PC-3 (cell line): Measurements from ENCODE around the gene TNP1. TPM values are rescaled to one million over a fixed set of nuclear protein-coding genes. Genes with fewer than 3 reads are reported as not detected.

Source experiments
- ATAC-seq: fragments of 200-7000 bp; cut with Tn5 transposase; 2 replicates; pipeline ENCODE4 v1.9.1; 2020; ENCODE audit warnings: mild to moderate bottlenecking, moderate library complexity
- BruUV-seq: library from RNA; stranded (reverse); fragments of 400-500 nt; replicated peaks from 2 replicates; lab custom pipeline; 2021; lab: Mats Ljungman, UMichigan
- CTCF ChIA-PET: fragments of 300-600 bp; sonication (Branson Sonifier 250); formaldehyde crosslinking; loops from one replicate; lab custom pipeline; 2022; ENCODE audit warnings: antibody characterized with exemption; lab: Charles Lee
- POLR2A ChIA-PET: fragments of 300-600 bp; sonication (Branson Sonifier 250); formaldehyde crosslinking; loops from one replicate; lab custom pipeline; 2022; ENCODE audit warnings: antibody characterized with exemption; ENCODE audit not compliant: unreplicated experiment; lab: Charles Lee
- DNase-seq: peaks from one replicate; pipeline ENCODE4 v3.0.0-alpha.2; 2015
- H2AFZ ChIP-seq: fragments of 300-600 bp; sonication (generic); 2 replicates; pipeline ENCODE4 v1.6.0; 2016; ENCODE audit warnings: antibody characterized with exemption, low read length
- H3F3A ChIP-seq: fragments of 300-600 bp; sonication (generic); one replicate; pipeline ENCODE4 v1.6.0; 2017; ENCODE audit warnings: antibody characterized with exemption, low read length, control low read depth, mild to moderate bottlenecking; ENCODE audit not compliant: unreplicated experiment
- H3K27ac ChIP-seq: fragments of 300-600 bp; sonication (generic); 2 replicates; pipeline ENCODE4 v1.5.1; 2016; ENCODE audit warnings: mild to moderate bottlenecking, low read length
- H3K27me3 ChIP-seq: fragments of 300-600 bp; sonication (generic); 2 replicates; pipeline ENCODE4 v1.6.1; 2016; ENCODE audit warnings: low read length, mixed read lengths
- H3K36me3 ChIP-seq: fragments of 300-600 bp; sonication (generic); 2 replicates; pipeline ENCODE4 v1.6.1; 2016; ENCODE audit warnings: low read depth, mixed run types, low read length, mixed read lengths
- H3K4me1 ChIP-seq: fragments of 300-600 bp; sonication (generic); 2 replicates; pipeline ENCODE4 v1.5.1; 2016; ENCODE audit warnings: low read length; ENCODE audit not compliant: insufficient read depth
- H3K4me2 ChIP-seq: fragments of 300-600 bp; sonication (generic); 2 replicates; pipeline ENCODE4 v1.6.0; 2016; ENCODE audit warnings: low read length
- H3K4me3 ChIP-seq: fragments of 300-600 bp; sonication (generic); 2 replicates; pipeline ENCODE4 v1.5.1; 2016; ENCODE audit warnings: mild to moderate bottlenecking, low read length, mixed read lengths
- H3K79me2 ChIP-seq: fragments of 300-600 bp; sonication (generic); 2 replicates; pipeline ENCODE4 v1.6.1; 2017; ENCODE audit warnings: low read length, mixed read lengths
- H3K9ac ChIP-seq: fragments of 300-600 bp; sonication (generic); 2 replicates; pipeline ENCODE4 v1.6.0; 2016; ENCODE audit warnings: mild to moderate bottlenecking, low read length
- H3K9me2 ChIP-seq: fragments of 300-600 bp; sonication (generic); replicated peaks from 2 replicates; pipeline ENCODE4 v1.6.1; 2016; ENCODE audit warnings: mixed run types, low read length, mixed read lengths
- H3K9me3 ChIP-seq: fragments of 300-600 bp; sonication (generic); 2 replicates; pipeline ENCODE4 v1.6.1; 2016; ENCODE audit warnings: low read length, mixed read lengths
- H4K20me1 ChIP-seq: fragments of 300-600 bp; sonication (generic); 2 replicates; pipeline ENCODE4 v1.6.1; 2016; ENCODE audit warnings: low read length, mixed read lengths
- EZH2 ChIP-seq: fragments of 300-600 bp; sonication (generic); IDR thresholded peaks from one replicate; pipeline ENCODE4 v1.6.1; 2017; ENCODE audit warnings: antibody characterized with exemption, mild to moderate bottlenecking, low read length; ENCODE audit not compliant: unreplicated experiment
- EZH2phosphoT487 ChIP-seq: fragments of 300-600 bp; sonication (generic); IDR thresholded peaks from 2 replicates; pipeline ENCODE4 v1.6.1; 2018; ENCODE audit warnings: mild to moderate bottlenecking, antibody characterized with exemption, low read length, borderline replicate concordance
- intact Hi-C: fragments of 100-400 bp; cut with micrococcal nuclease; formaldehyde crosslinking; loops from 2 replicates; pipeline ENCODE4 v1.9.0; 2023
- total RNA-seq: library from RNA; depleted of rRNA; stranded (reverse); fragments of >200 nt; gene quantifications from 2 replicates; pipeline ENCODE4 v1.2.3, GENCODE V29; 2014
- TF ChIP-seq, protein P1 (sequence below): fragments of 300-600 bp; sonication (generic); conservative IDR thresholded peaks from 2 replicates; pipeline ENCODE4 v1.5.1; 2017; ENCODE audit warnings: antibody characterized with exemption, low read depth, mild to moderate bottlenecking, low read length

TNP1 gene
- total RNA-seq, 1 experiment from 2014 or later, result not detected

DNA sequence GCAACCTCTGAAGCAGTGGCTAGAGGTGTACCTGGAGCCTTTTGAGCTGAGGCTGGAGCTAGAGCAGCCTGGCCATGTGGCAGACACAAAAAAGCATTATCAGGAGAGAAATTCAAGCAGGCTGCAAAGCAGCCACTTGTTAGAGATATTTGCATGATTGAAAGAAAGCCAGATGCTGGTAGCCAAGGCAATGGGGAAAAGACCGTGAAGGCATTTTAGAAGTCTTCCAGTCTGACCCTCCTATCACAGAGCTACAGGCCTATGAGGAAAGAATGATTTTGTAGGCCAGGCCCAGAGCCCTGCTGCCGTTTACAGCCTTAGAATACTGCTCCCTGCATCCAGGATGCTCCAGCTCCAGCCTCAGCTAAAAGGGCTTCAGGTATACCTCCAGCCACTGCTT lies 41.4 kb upstream of the TNP1 start:
- Histone ChIP-seq H3K79me2 (no peaks in the 10 kb centered on the region), H3K4me3 (no peak overlapping the region), H2AFZ (no peak overlapping the region), H3K27ac (no peak overlapping the region), H3K9ac (no peak overlapping the region), H3K4me1 (no peaks in the 10 kb centered on the region), H3K9me2 (no peaks in the 10 kb centered on the region), H3K4me2 (no peak overlapping the region), H3K27me3 (no peaks in the 10 kb centered on the region), H3K36me3 (no peaks in the 10 kb centered on the region), H3K9me3 (no peaks in the 10 kb centered on the region), H3F3A (no peaks in the 10 kb centered on the region), H4K20me1 (no peaks in the 10 kb centered on the region)
- TF ChIP-seq, protein P1, sequence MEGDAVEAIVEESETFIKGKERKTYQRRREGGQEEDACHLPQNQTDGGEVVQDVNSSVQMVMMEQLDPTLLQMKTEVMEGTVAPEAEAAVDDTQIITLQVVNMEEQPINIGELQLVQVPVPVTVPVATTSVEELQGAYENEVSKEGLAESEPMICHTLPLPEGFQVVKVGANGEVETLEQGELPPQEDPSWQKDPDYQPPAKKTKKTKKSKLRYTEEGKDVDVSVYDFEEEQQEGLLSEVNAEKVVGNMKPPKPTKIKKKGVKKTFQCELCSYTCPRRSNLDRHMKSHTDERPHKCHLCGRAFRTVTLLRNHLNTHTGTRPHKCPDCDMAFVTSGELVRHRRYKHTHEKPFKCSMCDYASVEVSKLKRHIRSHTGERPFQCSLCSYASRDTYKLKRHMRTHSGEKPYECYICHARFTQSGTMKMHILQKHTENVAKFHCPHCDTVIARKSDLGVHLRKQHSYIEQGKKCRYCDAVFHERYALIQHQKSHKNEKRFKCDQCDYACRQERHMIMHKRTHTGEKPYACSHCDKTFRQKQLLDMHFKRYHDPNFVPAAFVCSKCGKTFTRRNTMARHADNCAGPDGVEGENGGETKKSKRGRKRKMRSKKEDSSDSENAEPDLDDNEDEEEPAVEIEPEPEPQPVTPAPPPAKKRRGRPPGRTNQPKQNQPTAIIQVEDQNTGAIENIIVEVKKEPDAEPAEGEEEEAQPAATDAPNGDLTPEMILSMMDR, result no peak
- TF ChIP-seq EZH2, result no peak
- no peak for TF ChIP-seq EZH2phosphoT487
- intact Hi-C loops, result no loop called here
- no TSS peak for BruUV-seq
- no peak for ATAC-seq
- ChIA-PET CTCF (no interaction called here), POLR2A (no interaction called here)
- no peak for DNase-seq

DNA sequence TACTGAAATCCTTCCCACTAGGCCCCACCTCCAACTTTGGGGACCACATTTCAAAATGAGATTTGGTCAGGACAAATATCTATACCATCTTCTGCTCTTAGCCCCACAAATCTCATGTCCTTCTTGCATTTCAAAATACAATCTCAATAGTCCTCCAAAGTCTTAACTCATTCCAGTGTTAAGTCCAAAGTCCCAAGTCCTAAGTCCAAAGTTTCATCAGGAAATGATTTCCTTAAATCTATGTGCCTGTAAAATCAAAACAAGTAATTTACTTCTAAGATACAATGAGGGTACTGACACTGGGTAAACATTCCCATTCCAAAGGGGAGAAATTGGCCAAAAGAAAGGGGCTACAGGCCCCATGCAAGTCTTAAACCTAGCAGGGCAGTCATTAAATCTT lies 40.5 kb upstream of the TNP1 start:
- POLR2A ChIA-PET, result no interaction called here
- no TSS peak for BruUV-seq
- Histone ChIP-seq H3K4me1 (no peaks in the 10 kb centered on the region), H3K36me3 (no peaks in the 10 kb centered on the region), H3K9ac (no peak overlapping the region), H4K20me1 (no peaks in the 10 kb centered on the region), H3K9me3 (no peaks in the 10 kb centered on the region), H3K4me2 (no peak overlapping the region), H3K27me3 (no peaks in the 10 kb centered on the region), H3K4me3 (no peak overlapping the region), H2AFZ (no peak overlapping the region), H3F3A (no peaks in the 10 kb centered on the region), H3K9me2 (no peaks in the 10 kb centered on the region), H3K79me2 (no peaks in the 10 kb centered on the region), H3K27ac (no peak overlapping the region)
- DNase-seq, result no peak
- CTCF ChIA-PET, result no interaction called here
- TF ChIP-seq, protein P1, result no peak
- no peak for TF ChIP-seq EZH2
- TF ChIP-seq EZH2phosphoT487, result no peak
- intact Hi-C loops, result no loop called here
- no peak for ATAC-seq

DNA sequence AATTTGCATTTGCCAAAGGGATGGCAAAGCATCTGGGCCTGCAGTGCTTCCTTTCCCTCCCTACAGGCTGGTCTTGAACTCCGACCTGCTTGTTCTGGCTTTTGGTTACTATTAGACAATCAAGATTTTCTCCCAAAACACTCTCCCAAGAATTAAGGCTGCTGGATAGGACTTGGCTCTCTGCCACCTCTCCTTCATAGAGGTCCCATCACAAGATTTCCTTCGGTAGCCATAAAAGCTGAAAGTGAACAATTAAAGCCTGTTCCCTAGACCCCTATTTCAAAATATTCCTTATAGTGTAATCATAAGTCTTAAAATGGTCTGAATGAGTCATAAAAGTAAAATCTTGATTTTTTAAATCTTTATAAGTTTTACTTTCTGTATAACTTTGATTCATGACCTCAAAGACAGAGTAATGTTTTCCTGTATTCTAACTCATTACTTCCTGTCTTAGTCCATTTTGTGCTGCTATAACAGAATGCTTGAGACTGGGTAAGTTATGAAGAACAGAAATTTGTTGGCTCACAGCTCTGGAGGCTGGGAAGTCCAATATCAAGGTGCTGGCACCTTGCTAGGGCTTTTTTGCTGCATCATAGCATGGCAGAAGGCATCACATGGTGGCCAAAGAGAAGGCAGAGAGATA lies 37.8 kb upstream of the TNP1 start:
- BruUV-seq, result no TSS peak
- H3K9me3 ChIP-seq, result no peaks in the 10 kb centered on the region
- H3K4me2 ChIP-seq, result no peak overlapping the region
- H4K20me1 ChIP-seq, result no peaks in the 10 kb centered on the region
- H3K4me1 ChIP-seq, result no peaks in the 10 kb centered on the region
- no peaks in the 10 kb centered on the region for H3K36me3 ChIP-seq
- H3K9ac ChIP-seq, result no peak overlapping the region
- H3K9me2 ChIP-seq, result no peaks in the 10 kb centered on the region
- H3K4me3 ChIP-seq, result no peak overlapping the region
- H3K27me3 ChIP-seq, result no peaks in the 10 kb centered on the region
- intact Hi-C loops, result no loop called here
- POLR2A ChIA-PET, result no interaction called here
- no peak overlapping the region for H3K27ac ChIP-seq
- ATAC-seq (no peak), DNase-seq (no peak)
- no peaks in the 10 kb centered on the region for H3F3A ChIP-seq
- H2AFZ ChIP-seq, result no peak overlapping the region
- TF ChIP-seq EZH2, result no peak
- no peak for TF ChIP-seq EZH2phosphoT487
- TF ChIP-seq, protein P1, result no peak
- H3K79me2 ChIP-seq, result no peaks in the 10 kb centered on the region
- CTCF ChIA-PET, result no interaction called here
